Activated CD8-positive, alpha-beta memory T cell treated with anti-CD3 and anti-CD28 coated beads, Interleukin-2, amount 50 U/mL, for 48 hours (primary cell): ENCODE measurements around the gene MRAP2.
"Not testable (repeated sequence)": the region's sequence is repeated elsewhere in the genome, so short reads cannot be mapped to it uniquely, and the experiment has no call there.

ENCODE experiments used
- DNase-seq: peaks from one replicate; pipeline ENCODE4 v3.0.0-alpha.2; 2020

The MRAP2 gene

DNA sequence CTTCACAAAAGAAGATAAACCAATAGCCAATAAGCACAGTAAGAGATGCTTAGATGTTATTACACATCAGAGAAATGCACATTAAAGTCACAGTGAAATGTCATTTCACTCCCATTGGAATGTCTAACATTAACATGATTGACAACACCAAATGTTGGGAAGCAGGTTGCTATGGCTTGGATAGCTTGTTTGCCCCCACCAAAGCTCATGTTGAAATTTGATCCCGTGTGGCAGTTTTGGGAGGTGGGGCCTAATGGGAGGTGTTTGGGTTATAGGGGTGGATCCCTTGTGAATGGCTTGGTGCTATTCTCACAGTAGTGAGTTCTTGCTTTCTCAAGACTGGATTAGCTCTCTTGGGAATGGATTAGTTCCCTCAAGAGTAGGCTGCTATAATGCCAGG is 44.8 kb downstream of the MRAP2 start:
- no peak for DNase-seq

GRCh38 chr6:84081222-84081621 is 47.6 kb downstream of the MRAP2 start:
- no peak for DNase-seq

GRCh38 chr6:84082689-84083265 is 49.2 kb downstream of the MRAP2 start:
- no peak for DNase-seq

DNA sequence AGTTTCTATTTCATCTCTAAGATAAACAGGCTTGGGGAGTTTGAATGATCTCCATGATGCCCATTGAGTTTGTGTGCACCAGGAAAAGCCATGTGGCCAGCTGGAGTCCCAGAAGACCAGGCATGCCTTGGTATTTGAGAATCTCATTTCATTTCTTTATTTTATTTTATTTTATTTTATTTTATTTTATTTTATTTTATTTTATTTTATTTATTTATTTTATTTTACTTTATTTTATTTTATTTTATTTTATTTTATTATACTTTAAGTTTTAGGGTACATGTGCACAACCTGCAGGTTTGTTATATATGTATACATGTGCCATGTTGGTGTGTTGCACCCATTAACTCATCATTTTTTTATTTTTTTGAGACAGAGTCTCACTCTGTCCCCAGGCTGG is 51.1 kb downstream of the MRAP2 start:
- not testable (repeated sequence) for DNase-seq

- DNase-seq, result no peak
Measured at GRCh38 chr6:84086056-84086455, 52.5 kb downstream of the MRAP2 start.

DNA sequence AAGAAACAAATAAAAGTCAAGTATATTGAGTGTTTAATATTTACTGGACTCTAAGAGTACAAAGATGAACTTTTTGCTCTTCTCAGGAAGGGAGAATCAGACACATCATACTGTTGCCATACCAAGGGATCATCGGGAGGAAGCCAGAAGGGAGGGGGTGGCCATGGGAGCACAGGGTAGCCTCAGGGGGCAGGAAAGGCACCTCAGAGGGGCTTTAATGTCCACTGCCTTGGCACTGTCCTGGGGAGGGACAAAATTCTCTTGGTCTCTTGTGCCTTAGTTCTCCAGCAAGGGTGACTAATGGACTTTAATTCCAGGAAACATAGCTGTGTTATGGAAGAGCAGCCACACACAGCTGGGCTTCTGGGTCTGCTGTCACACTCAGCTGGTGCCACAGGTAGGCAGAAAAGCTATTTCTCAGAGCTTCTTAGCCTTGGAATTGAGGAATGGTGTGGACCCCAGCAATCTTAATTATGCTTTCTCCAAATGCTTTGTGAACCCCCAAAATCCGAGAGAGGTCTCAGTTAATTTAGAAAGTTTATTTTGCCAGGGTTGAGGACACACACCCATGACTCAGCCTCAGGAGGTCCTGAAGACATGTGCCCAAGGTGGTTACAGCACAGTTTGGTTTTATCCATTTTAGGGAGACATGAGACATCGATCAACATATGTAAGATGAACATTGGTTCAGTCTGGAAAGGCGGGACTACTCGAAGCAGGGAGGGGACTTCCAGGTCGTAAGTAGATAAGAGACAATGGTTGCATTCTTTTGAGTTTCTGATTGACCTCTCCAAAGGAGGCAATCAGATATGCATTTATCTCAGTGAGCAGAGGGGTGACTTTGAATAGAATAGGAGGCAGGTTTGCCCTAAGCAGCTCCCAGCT is 53.2 kb downstream of the MRAP2 start:
- no peak for DNase-seq

GRCh38 chr6:84089081-84089480 is 55.5 kb downstream of the MRAP2 start:
- no peak for DNase-seq

DNA sequence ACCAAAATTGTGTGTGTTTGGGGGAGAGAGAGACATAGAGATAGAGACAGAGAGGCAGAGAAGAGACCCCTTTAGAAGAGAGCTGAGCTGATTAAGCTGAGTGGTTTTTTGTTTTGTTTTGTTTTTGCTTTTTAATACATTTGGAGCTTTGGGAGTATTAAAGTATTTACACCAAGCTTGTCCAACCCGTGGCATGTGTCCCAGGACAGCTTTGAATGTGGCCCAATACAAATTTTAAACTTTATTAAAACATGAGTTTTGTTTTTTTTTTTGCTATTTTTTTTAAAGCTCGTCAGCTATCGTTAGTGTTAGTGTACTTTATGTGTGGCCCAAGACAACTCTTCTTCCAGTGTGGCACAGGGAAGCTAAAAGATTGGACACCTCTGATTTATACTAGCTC is 56.0 kb downstream of the MRAP2 start:
- DNase-seq, result no peak

DNA sequence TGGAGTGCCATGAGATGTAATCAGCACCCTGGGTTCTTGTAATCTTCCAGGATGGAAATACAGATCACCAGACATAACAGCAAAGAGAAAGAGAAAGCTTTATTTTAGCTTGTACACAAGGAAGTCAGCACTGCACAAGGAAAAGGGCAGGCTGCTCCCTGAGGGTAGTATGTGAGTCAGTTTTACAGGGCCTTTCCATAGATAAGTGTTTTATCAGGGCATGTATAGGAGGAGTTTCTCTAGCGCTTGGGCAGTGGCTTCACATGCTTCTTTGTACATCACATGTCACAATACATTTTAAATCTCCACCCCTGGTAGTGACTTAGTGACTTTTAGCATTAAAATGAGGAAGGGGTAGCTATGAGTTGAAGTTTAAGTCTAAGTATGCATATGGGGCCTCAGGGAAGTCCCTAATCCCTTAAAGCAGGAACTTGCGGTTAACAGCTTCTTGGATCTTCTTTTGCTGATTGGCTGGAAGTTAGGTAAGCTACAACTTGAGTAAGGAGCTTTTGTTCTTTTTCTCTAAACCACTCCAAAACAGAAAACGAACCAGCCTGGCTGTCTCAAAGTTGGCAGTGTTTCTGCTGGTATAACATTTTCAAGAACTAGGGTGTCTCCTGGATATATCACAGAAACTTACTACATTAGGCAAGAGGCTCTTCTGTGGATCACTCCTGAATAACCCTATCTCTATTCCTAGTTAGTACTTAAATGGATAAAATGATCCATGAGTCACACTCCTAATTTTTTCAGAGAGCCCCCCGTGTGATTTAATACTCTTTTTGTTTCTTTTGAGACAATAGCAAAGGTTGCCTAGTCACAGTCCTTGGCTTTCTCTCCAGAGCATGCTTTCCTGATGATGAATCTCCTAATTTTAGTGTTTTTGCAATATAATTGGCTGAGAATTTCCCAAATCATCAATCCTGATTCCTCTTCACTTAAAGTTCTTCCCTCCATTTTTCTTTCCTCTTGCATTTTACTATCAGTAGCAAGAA is 60.2 kb downstream of the MRAP2 start:
- DNase-seq, result no peak

DNA sequence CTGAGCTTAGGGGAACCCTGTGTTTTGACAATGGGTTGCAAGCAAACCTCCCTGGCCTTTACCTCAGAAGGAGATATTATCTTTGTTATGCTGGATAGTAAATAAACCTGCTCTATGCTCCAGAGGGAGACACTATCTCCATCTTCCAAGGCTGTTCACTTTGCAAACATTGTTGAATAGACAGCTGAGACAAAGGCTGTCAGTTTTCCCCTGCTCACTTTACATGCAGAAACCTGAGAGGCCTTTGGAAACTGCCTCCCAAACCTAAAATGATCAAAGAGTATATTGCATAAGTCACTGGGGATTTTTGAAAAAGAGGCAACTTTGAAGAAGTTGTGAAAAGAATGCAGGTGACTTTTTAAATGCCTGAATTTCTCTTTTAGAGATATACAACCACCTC is 61.6 kb downstream of the MRAP2 start:
- DNase-seq, result no peak

DNA sequence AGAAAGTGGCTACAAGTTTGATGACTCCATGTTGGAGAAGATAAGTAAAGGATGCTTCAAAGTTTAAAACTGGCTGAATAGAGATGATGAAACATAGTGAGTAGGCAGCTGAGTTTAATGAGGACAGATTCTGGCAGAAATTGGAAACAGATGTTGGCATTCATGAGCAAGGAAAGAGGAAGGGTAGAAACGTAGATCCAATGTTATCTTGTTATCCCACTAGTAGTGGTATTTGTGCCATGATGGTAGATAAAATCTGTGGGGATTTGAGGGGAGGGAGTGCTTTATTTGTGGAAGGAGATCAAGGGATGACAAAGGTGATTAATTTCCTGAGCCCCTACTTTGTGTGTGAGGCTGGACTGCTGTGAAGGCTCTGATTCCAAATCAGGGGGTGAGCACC is 69.5 kb downstream of the MRAP2 start:
- DNase-seq, result no peak

- not testable (repeated sequence) for DNase-seq
Measured at GRCh38 chr6:84105215-84105924, 71.8 kb downstream of the MRAP2 start.

- DNase-seq, result no peak
Measured at GRCh38 chr6:84107495-84107894, 73.9 kb downstream of the MRAP2 start.

DNA sequence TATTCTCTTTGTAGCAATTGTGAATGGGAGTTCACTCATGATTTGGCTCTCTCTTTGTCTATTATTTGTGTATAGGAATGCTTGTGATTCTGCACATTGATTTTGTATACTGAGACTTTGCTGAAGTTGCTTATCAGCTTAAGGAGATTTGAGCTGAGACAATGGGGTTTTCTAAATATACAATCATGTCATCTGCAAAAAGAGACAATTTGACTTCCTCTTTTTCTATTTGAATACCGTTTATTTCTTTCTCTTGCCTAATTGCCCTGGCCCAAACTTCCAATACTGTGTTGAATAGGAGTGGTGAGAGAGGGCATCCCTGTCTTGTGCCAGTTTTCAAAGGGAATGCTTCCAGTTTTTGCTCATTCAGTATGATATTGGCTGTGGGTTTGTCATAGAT is 77.8 kb downstream of the MRAP2 start:
- DNase-seq, result not testable (repeated sequence)

- not testable (repeated sequence) for DNase-seq
Measured at GRCh38 chr6:84114933-84115594, 81.5 kb downstream of the MRAP2 start.

DNA sequence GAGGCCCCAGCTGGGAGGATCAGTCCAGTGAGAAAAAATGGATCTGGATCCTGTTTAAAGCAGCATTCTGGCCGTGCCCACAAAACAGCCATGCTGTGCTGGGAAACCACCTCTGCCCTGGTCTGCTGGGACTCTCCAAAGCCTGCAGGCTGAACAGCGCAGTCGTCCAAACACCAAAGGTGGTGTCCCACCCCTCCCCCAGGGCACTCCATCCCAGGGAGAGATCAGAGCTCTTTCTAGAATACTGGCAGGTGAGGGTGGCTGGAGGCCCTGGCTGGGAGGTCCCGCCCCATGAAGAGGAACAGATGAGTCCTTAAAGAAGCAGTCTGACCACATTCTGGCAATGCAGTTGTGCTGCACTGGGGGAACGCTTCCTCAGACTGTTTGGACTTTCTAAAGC is 84.6 kb downstream of the MRAP2 start:
- no peak for DNase-seq

DNA sequence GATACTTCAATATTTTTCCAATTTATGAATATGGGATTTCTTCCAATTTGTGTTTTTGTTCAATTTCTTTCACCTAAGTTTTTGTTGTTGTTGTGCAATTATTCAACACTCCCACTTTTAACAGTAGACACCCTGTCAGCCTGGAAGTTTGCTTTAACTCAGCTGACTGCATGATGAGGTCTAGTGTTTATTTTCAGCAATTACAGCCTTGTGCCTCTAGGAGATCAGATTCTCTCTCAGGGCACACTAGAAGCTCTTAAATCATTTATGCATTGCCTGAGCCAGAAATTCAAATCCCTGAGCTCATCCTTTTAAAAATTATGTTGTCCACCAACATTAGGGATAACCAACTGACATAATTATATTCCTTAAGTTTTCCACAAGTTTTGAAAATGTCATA is 85.7 kb downstream of the MRAP2 start:
- DNase-seq, result no peak

DNA sequence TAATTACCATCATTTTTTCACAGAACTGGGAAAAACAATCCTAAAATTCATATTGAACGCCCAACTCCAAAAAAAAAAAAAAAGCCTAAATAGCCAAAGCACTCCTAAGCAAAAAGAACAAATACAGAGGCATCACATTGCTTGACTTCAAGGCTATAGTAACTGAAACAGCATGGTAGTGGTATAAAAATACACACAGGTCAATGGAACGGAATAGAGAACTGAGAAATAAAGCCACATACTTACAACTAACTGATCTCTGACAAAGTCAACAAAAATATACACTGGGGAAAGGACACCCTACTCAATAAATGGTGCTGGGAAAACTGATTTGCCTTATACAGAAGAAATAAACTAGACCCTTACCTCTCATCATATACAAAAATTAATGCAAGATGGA is 89.6 kb downstream of the MRAP2 start:
- DNase-seq, result no peak

- not testable (repeated sequence) for DNase-seq
Measured at GRCh38 chr6:84129588-84129987, 96.0 kb downstream of the MRAP2 start.

DNA sequence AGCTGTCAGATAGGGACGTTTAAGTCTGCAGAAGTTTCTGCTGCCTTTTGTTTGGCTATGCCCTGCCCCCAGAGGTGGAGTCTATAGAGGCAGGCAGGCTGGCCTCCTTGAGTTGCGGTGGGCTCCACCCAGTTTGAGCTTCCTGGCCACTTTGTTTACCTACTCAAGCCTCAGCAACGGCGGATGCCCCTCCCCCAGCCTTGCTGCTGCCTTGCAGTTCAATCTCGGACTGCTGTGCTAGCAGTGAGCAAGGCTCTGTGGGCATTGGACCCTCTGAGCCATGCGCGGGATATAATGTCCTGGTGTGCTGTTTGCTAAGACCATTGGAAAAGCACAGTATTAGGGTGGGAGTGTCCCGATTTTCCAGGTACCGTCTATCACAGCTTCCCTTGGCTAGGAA is 99.8 kb downstream of the MRAP2 start:
- not testable (repeated sequence) for DNase-seq

- DNase-seq, result no peak
Measured at GRCh38 chr6:84135291-84135690, 101.7 kb downstream of the MRAP2 start.
